ENCODE measurements around the gene KCTD17. TPM values are rescaled to one million over a fixed set of nuclear protein-coding genes. Genes with fewer than 3 reads are reported as not detected.

KCTD17 gene
- total RNA-seq, 2 experiments from 2014 or later: 28.1 to 34.7 TPM

DNA sequence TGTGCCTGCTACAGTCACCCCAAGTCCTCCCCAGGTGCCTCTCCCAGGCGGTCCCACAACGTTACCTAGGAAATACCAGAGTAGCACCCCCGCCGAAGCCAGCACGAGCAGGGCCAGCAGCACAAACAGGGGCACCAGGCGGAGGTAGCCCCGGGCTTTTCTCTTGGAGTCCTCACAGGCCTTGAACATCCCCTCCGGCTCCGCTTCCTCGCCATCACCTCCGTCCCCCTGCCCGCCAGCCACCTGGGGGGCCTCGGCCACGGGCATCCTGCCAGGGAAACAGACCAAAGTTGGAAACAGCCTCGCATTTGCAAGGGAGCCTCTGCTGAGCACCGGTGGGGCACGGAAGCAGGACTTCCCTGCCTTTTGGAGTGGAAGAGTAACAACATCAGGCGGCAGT is 51.6 kb downstream of the KCTD17 start:
- Mint-ChIP-seq H3K4me3 (no peak overlapping the region), H3K27me3 (peaks cover 2% of the 10 kb centered on the region), H3K36me3 (no peaks in the 10 kb centered on the region), H3K27ac (no peak overlapping the region), H3K9me3 (no peaks in the 10 kb centered on the region), H3K4me1 (peaks cover 26% of the 10 kb centered on the region)
- POLR2A ChIA-PET: interaction anchor here (1.1 kb wide), 1 partner anchor 10 kb away, joined by 3 read pairs; no protein-coding TSS in a partner anchor
- DNase-seq (no peak), ATAC-seq (ENCODE audit: low read depth) (no peak)

GRCh38 chr22:37103656-37104452 is 52.3 kb downstream of the KCTD17 start:
- peak overlapping the region; percentile 9 for H3K27ac Mint-ChIP-seq
- H3K4me1 Mint-ChIP-seq: peaks cover 23% of the 10 kb centered on the region
- no peaks in the 10 kb centered on the region for H3K9me3 Mint-ChIP-seq
- peaks cover 2% of the 10 kb centered on the region for H3K27me3 Mint-ChIP-seq
- no peak overlapping the region for H3K4me3 Mint-ChIP-seq
- no peak for ATAC-seq (ENCODE audit: low read depth)
- no peaks in the 10 kb centered on the region for H3K36me3 Mint-ChIP-seq
- DNase-seq: no peak
- POLR2A ChIA-PET: interaction anchor here (1.1 kb wide), 1 partner anchor 9 kb away, joined by 3 read pairs; no protein-coding TSS in a partner anchor

GRCh38 chr22:37105154-37105553 is 53.6 kb downstream of the KCTD17 start:
- Mint-ChIP-seq H3K27ac (no peak overlapping the region), H3K27me3 (peaks cover 2% of the 10 kb centered on the region), H3K36me3 (no peaks in the 10 kb centered on the region), H3K9me3 (no peaks in the 10 kb centered on the region), H3K4me1 (peaks cover 16% of the 10 kb centered on the region), H3K4me3 (no peak overlapping the region)
- DNase-seq (no peak), ATAC-seq (ENCODE audit: low read depth) (no peak)
- POLR2A ChIA-PET: interaction anchor here (0.8 to 1.5 kb wide), 4 partner anchors 9 to 43 kb away, joined by 3 to 6 read pairs (median 4); no protein-coding TSS in a partner anchor

GRCh38 chr22:37105990-37106389 is 54.4 kb downstream of the KCTD17 start:
- no peak for DNase-seq
- Mint-ChIP-seq H3K36me3 (peaks cover 1% of the 10 kb centered on the region), H3K4me3 (no peak overlapping the region), H3K27ac (no peak overlapping the region), H3K4me1 (peaks cover 8% of the 10 kb centered on the region), H3K27me3 (no peaks in the 10 kb centered on the region), H3K9me3 (no peaks in the 10 kb centered on the region)
- POLR2A ChIA-PET: interaction anchor here (1.3 to 1.5 kb wide), 3 partner anchors 8 to 43 kb away, joined by 3 to 5 read pairs (median 4); no protein-coding TSS in a partner anchor
- ATAC-seq (ENCODE audit: low read depth): no peak

DNA sequence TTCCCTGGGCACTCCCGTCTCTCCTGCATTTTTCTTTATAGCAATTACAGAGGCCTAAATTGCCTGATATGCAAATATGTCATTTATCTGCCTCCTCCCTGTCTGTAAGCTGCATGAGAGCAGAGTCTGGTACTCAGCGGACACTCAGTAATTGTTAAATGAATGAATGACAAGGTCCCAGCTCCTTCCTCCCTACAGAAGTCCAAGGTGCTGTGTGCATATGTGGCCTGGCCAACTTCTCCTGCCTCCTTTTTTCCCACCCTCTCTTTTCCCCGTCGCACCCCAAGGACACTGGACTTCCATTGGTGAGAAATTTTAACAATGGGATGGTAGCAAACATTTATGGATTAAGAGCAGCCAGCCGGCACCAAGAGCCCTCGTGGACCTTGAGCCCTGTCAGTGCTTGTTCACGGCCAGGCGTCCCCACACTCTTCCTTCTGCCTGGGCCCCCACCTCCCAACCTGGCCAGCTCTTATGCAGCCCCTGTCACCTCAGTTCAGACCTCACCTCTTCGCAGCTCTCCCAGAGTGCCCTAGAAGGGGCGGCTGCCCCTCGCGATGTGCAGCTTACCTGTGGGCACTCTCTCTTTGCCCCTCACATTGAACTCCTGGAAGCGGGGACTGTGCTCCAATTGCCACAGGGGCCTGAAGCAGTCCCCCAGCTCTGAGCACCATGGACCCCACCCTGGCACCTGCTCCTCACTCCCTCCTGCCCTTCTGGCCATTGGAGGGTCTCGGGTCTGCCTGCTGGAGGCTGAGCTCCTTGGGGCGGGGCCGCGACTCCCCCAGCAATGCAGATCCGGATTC is 56.5 kb downstream of the KCTD17 start:
- Mint-ChIP-seq H3K27ac (no peak overlapping the region), H3K4me1 (peaks cover 7% of the 10 kb centered on the region), H3K9me3 (no peaks in the 10 kb centered on the region), H3K4me3 (no peak overlapping the region), H3K36me3 (peaks cover 5% of the 10 kb centered on the region), H3K27me3 (no peaks in the 10 kb centered on the region)
- POLR2A ChIA-PET: interaction anchor here (1.1 kb wide), 1 partner anchor 14 kb away, joined by 6 read pairs; no protein-coding TSS in a partner anchor
- DNase-seq: no peak
- ATAC-seq (ENCODE audit: low read depth): no peak

- POLR2A ChIA-PET: no interaction called here
- no peak within 1 kb of the TSS for H3K4me3 Mint-ChIP-seq
- ATAC-seq (ENCODE audit: low read depth): no peak
These were observed 57.8 kb downstream of the KCTD17 start, which contains the start of gene TMPRSS6 for GRCh38 chr22:37109242-37109917. TMPRSS6 (minus strand) TSS chr22:37109713; CDS start chr22:37103417, 6,296 bp downstream.

GRCh38 chr22:37111156-37111717 is 59.7 kb downstream of the KCTD17 start:
- Mint-ChIP-seq H3K27ac (peak overlapping the region; percentile 0), H3K9me3 (no peaks in the 10 kb centered on the region), H3K4me3 (no peak overlapping the region), H3K4me1 (peaks cover 13% of the 10 kb centered on the region), H3K27me3 (no peaks in the 10 kb centered on the region), H3K36me3 (peaks cover 10% of the 10 kb centered on the region)
- POLR2A ChIA-PET: no interaction called here
- no peak for ATAC-seq (ENCODE audit: low read depth)
- DNase-seq: no peak

More at GRCh38 chr22:37109242-37109917, 57.8 kb downstream of the KCTD17 start, which contains the start of gene TMPRSS6:
- DNase-seq: no peak
- H3K27ac Mint-ChIP-seq: no peak within 1 kb of the TSS
- peaks cover 5% of the 10 kb centered on the region for H3K36me3 Mint-ChIP-seq
- H3K4me1 Mint-ChIP-seq: peaks cover 7% of the 10 kb centered on the region
- H3K9me3 Mint-ChIP-seq: no peaks in the 10 kb centered on the region
- no peaks in the 10 kb centered on the region for H3K27me3 Mint-ChIP-seq

DNA sequence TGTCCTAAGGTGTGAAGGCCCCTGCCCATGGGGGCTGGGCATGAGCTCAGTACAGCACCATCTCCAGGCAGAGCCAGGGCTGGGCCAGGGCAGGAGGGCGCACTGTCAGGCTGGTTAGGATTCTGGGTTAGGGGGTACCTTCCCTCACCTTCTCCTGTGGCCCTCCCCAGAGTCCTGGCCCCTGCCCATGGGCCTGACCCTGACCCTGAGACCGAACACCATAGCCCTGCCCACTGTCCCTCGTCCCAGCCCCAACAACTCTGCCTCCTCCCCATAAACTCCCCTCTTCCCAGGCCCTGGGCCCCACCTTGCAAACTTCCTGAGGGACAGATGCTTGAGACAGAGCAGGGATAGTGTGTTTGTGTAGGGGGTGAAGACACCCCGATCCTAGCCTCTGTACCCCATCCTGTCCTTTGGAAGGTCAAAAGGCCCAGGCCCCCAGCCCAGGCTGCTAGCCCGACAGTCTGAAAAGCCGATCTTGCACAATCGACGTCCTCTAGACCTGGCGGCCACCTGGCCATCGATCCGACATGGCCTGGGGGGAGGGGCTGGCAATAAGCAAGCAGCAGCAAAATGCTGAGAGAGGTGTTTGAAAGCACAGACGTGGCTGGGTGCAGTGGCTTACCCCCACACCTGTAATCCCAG is 60.7 kb downstream of the KCTD17 start:
- ATAC-seq (ENCODE audit: low read depth): no peak
- H3K27ac Mint-ChIP-seq: no peak overlapping the region
- no peaks in the 10 kb centered on the region for H3K27me3 Mint-ChIP-seq
- H3K4me1 Mint-ChIP-seq: peaks cover 16% of the 10 kb centered on the region
- POLR2A ChIA-PET: no interaction called here
- H3K36me3 Mint-ChIP-seq: peaks cover 10% of the 10 kb centered on the region
- DNase-seq: no peak
- no peaks in the 10 kb centered on the region for H3K9me3 Mint-ChIP-seq
- no peak overlapping the region for H3K4me3 Mint-ChIP-seq

Other genes with a start within 250 kb of the KCTD17 start
- gene PVALB, start 234.7 kb upstream of the KCTD17 start, total RNA-seq: not detected
- gene NCF4, start 190.7 kb upstream of the KCTD17 start, total RNA-seq: 10 to 100 TPM; 31.0 to 35.3 TPM
- gene CSF2RB, start 138.1 kb upstream of the KCTD17 start, total RNA-seq: 1 to 10 TPM; 1.1 to 1.3 TPM
- 1 to 10 TPM; 3.7 to 6.1 TPM for gene TST, start 32.3 kb upstream of the KCTD17 start, total RNA-seq
- 10 to 100 TPM; 23.1 to 23.4 TPM for gene MPST, start 32.0 kb upstream of the KCTD17 start, total RNA-seq
- gene TMPRSS6, start 58.0 kb downstream of the KCTD17 start, total RNA-seq: 1 to 10 TPM; 1.8 to 2.2 TPM
- gene IL2RB, start 98.2 kb downstream of the KCTD17 start, total RNA-seq: 100 to 1,000 TPM; 223 to 232 TPM
- gene C1QTNF6, start 136.5 kb downstream of the KCTD17 start, total RNA-seq: 10 to 100 TPM; 15.2 to 15.7 TPM
- 10 to 100 TPM; 10.1 to 11.3 TPM for gene SSTR3, start 160.7 kb downstream of the KCTD17 start, total RNA-seq
- gene RAC2, start 192.5 kb downstream of the KCTD17 start, total RNA-seq: 1,000 to 10,000 TPM in 1 of 2 experiments, 100 to 1,000 TPM in 1; 963 to 1,011 TPM
- gene CYTH4, start 230.8 kb downstream of the KCTD17 start, total RNA-seq: 100 to 1,000 TPM; 149 to 157 TPM